Prostate gland (tissue), 2 donors: ENCODE measurements around the gene FLVCR2.

Source experiments
- POLR2A ChIP-seq: fragments of 450-650 bp; IDR thresholded peaks from one replicate; pipeline ENCODE4 v1.6.1; 2016; ENCODE audit warnings: antibody characterized with exemption, mild to moderate bottlenecking
- POLR2AphosphoS5 ChIP-seq: sonication (generic); formaldehyde crosslinking; IDR thresholded peaks from one replicate; pipeline ENCODE4 v1.6.1; 2017; ENCODE audit warnings: antibody characterized with exemption
- TF ChIP-seq, protein P1 (sequence below), 4 experiments: fragments of 200-600 bp in 2 of 4; fragments of 450-650 bp in 2 of 4; sonication (generic) in 2 of 4; IDR thresholded peaks; 1 replicate in 3 of 4; 2 replicates in 1 of 4; pipeline ENCODE4 v1.5.1; 2016 to 2019; ENCODE audit warnings: antibody characterized with exemption in 4 of 4, mild to moderate bottlenecking in 2 of 4, moderate library complexity in 2 of 4

DNA sequence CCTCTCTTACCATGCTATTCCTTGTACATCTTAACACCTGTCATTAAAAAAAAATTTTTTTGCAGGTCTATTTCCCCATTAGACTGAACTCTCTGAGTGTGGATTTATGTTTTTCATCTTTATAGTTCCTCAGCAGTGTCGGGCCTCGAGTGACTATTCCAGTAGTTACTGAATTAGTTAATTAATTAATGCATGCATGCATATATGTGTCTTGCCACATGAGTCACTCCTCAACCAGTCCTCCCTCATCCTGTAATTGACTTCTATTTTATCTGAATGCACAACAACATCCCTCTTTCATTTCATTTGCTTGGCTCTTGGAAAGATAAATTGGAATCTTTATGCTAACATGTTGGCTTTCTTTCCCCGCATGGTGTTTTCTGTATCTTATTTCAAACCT is 46.6 kb downstream of the FLVCR2 start:
- TF ChIP-seq, protein P1, sequence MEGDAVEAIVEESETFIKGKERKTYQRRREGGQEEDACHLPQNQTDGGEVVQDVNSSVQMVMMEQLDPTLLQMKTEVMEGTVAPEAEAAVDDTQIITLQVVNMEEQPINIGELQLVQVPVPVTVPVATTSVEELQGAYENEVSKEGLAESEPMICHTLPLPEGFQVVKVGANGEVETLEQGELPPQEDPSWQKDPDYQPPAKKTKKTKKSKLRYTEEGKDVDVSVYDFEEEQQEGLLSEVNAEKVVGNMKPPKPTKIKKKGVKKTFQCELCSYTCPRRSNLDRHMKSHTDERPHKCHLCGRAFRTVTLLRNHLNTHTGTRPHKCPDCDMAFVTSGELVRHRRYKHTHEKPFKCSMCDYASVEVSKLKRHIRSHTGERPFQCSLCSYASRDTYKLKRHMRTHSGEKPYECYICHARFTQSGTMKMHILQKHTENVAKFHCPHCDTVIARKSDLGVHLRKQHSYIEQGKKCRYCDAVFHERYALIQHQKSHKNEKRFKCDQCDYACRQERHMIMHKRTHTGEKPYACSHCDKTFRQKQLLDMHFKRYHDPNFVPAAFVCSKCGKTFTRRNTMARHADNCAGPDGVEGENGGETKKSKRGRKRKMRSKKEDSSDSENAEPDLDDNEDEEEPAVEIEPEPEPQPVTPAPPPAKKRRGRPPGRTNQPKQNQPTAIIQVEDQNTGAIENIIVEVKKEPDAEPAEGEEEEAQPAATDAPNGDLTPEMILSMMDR (IDR thresholded peaks at IDR 0.05) = no peak
- no peak for TF ChIP-seq POLR2A
- TF ChIP-seq POLR2AphosphoS5 = no peak
